Measurements from ENCODE around the gene OPHN1.
"Not testable (repeated sequence)": the region's sequence is repeated elsewhere in the genome, so short reads cannot be mapped to it uniquely, and the experiment has no call there.

Gene OPHN1

DNA sequence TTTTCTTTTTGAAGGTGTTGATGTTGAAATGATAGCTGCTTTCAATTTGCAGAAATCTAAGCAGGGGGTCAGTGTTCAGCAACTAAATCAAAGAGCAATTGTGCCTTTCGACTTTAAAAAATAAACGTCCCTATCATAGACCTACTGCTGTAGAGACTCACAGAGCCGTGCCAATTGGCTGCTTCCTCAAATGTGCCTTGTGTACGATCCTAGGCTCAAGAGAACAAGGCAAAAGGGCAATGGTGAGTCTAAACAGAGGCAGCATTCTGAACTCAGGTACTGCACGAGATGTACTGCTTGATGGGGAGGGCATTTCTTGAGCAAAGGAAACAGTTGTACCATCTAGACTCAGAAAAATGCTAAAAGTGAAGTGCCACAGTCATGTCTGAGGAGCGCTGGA, 29.8 kb downstream of the OPHN1 start:
- Histone ChIP-seq H3K9me3 (ENCODE audit: control insufficient read depth, insufficient read depth, low read length) (no peaks in the 10 kb centered on the region), H3K36me3 (ENCODE audit: control insufficient read depth, insufficient read depth, low read length) (no peaks in the 10 kb centered on the region), H3K4me3 (ENCODE audit: low read length) (no peak overlapping the region), H3K27me3 (ENCODE audit: control insufficient read depth, insufficient read depth, low read length) (no peaks in the 10 kb centered on the region), H3K4me1 (ENCODE audit: control insufficient read depth, insufficient read depth, low read length) (no peaks in the 10 kb centered on the region), H3K27ac (ENCODE audit: low read length) (no peak overlapping the region)
- no peak for DNase-seq (ENCODE audit: low read depth, low spot score)
- WGBS (ENCODE audit: insufficient coverage, insufficient read length), result no CpG with 5 or more reads among the region's 6 CpGs

- no peak overlapping the region for H3K4me3 ChIP-seq (ENCODE audit: low read length)
- H3K9me3 ChIP-seq (ENCODE audit: control insufficient read depth, insufficient read depth, low read length), result no peaks in the 10 kb centered on the region
- H3K27me3 ChIP-seq (ENCODE audit: control insufficient read depth, insufficient read depth, low read length), result no peaks in the 10 kb centered on the region
- WGBS (ENCODE audit: insufficient coverage, insufficient read length), result no CpG with 5 or more reads among the region's 2 CpGs
- no peak for DNase-seq (ENCODE audit: low read depth, low spot score)
- no peaks in the 10 kb centered on the region for H3K36me3 ChIP-seq (ENCODE audit: control insufficient read depth, insufficient read depth, low read length)
- no peak overlapping the region for H3K27ac ChIP-seq (ENCODE audit: low read length)
- no peaks in the 10 kb centered on the region for H3K4me1 ChIP-seq (ENCODE audit: control insufficient read depth, insufficient read depth, low read length)
Observed at GRCh38 chrX:68403038-68403437, 30.3 kb downstream of the OPHN1 start.

- H3K27me3 ChIP-seq (ENCODE audit: control insufficient read depth, insufficient read depth, low read length), result no peaks in the 10 kb centered on the region
- no peak overlapping the region for H3K27ac ChIP-seq (ENCODE audit: low read length)
- no peaks in the 10 kb centered on the region for H3K36me3 ChIP-seq (ENCODE audit: control insufficient read depth, insufficient read depth, low read length)
- H3K4me3 ChIP-seq (ENCODE audit: low read length), result no peak overlapping the region
- H3K4me1 ChIP-seq (ENCODE audit: control insufficient read depth, insufficient read depth, low read length), result no peaks in the 10 kb centered on the region
- no peak for DNase-seq (ENCODE audit: low read depth, low spot score)
- WGBS (ENCODE audit: insufficient coverage, insufficient read length), result no CpG with 5 or more reads among the region's 2 CpGs
- H3K9me3 ChIP-seq (ENCODE audit: control insufficient read depth, insufficient read depth, low read length), result no peaks in the 10 kb centered on the region
Observed at GRCh38 chrX:68402094-68402493, 31.2 kb downstream of the OPHN1 start.

DNA sequence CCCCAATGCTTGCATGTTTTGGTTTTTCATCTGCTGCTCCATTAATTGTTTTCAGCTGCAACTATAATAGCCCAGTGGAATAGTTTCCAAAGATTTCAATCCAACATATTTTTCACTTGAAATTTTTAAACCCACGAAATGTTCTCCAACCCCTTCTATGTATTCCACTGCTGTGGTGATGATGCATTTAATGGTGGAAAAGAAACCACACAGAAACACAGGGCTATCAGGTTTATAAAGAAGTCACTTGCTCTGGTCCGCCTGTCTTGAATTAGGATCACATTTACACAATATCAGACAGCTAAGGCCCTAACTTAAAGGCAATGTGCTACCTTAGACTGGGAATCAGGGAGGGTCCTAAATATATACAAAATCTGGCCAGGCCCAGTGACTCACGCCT, 35.0 kb downstream of the OPHN1 start:
- Histone ChIP-seq H3K27me3 (ENCODE audit: control insufficient read depth, insufficient read depth, low read length) (no peaks in the 10 kb centered on the region), H3K27ac (ENCODE audit: low read length) (no peak overlapping the region), H3K9me3 (ENCODE audit: control insufficient read depth, insufficient read depth, low read length) (no peaks in the 10 kb centered on the region), H3K4me1 (ENCODE audit: control insufficient read depth, insufficient read depth, low read length) (no peaks in the 10 kb centered on the region), H3K4me3 (ENCODE audit: low read length) (no peak overlapping the region), H3K36me3 (ENCODE audit: control insufficient read depth, insufficient read depth, low read length) (no peaks in the 10 kb centered on the region)
- DNase-seq (ENCODE audit: low read depth, low spot score), result no peak
- no CpG with 5 or more reads among the region's 3 CpGs for WGBS (ENCODE audit: insufficient coverage, insufficient read length)

GRCh38 chrX:68396953-68397352, 36.3 kb downstream of the OPHN1 start:
- Histone ChIP-seq H3K4me1 (ENCODE audit: control insufficient read depth, insufficient read depth, low read length) (no peaks in the 10 kb centered on the region), H3K27me3 (ENCODE audit: control insufficient read depth, insufficient read depth, low read length) (no peaks in the 10 kb centered on the region), H3K4me3 (ENCODE audit: low read length) (no peak overlapping the region), H3K9me3 (ENCODE audit: control insufficient read depth, insufficient read depth, low read length) (no peaks in the 10 kb centered on the region), H3K27ac (ENCODE audit: low read length) (no peak overlapping the region), H3K36me3 (ENCODE audit: control insufficient read depth, insufficient read depth, low read length) (no peaks in the 10 kb centered on the region)
- WGBS (ENCODE audit: insufficient coverage, insufficient read length), result no CpG with 5 or more reads among the region's 2 CpGs
- DNase-seq (ENCODE audit: low read depth, low spot score), result no peak

DNA sequence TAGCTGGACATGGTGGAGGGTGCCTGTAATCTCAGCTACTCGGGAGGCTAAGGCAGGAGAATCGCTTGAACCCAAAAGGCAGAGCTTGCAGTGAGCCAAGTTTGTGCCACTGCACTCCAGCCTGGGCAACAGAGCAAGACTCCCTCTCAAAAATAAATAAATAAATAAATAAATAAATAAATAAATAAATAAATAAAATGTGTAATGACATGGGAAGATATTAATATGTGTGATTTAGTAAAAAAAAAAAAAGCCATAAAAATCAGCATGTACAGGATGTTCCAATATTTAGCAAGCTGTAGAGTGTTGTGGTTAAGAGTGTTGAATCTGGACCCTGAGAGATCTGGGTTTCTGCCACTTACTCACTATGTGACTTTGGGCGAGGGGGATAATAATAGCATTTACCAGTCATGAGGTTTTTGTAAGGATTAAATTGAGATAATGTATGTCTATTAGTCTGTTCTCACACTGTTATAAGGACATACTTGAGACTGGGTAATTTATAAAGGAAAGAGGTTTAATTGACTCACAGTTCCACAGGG, 43.8 kb downstream of the OPHN1 start:
- WGBS (ENCODE audit: insufficient coverage, insufficient read length), result no CpG with 5 or more reads among the region's 3 CpGs

DNA sequence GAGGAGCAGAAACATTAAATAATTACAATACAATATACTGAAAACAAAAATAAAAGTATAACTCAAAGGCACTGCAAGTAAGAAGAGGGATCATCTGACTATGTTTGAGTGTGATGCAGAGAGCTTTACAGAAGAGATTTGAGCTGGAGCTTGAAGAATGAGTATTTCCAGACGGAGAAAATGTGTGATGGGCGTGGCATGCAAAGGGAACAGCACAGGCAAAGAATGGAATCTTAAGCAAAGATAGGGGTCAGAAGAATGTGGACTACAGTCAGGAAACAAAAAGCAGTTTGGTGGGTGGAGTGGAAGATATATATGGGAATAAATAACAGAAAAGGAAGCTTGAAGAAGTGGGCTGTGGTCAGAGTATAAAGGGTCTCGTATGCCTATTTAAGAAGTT, 45.5 kb downstream of the OPHN1 start:
- H3K4me3 ChIP-seq (ENCODE audit: low read length), result no peak overlapping the region
- no peaks in the 10 kb centered on the region for H3K4me1 ChIP-seq (ENCODE audit: control insufficient read depth, insufficient read depth, low read length)
- no peaks in the 10 kb centered on the region for H3K27me3 ChIP-seq (ENCODE audit: control insufficient read depth, insufficient read depth, low read length)
- no peaks in the 10 kb centered on the region for H3K36me3 ChIP-seq (ENCODE audit: control insufficient read depth, insufficient read depth, low read length)
- DNase-seq (ENCODE audit: low read depth, low spot score), result no peak
- no peak overlapping the region for H3K27ac ChIP-seq (ENCODE audit: low read length)
- no CpG with 5 or more reads among the region's 3 CpGs for WGBS (ENCODE audit: insufficient coverage, insufficient read length)
- no peaks in the 10 kb centered on the region for H3K9me3 ChIP-seq (ENCODE audit: control insufficient read depth, insufficient read depth, low read length)

More for the DNA sequence above, 43.8 kb downstream of the OPHN1 start:
- not testable (repeated sequence) for DNase-seq (ENCODE audit: low read depth, low spot score); H3K9me3 ChIP-seq (ENCODE audit: control insufficient read depth, insufficient read depth, low read length); H3K36me3 ChIP-seq (ENCODE audit: control insufficient read depth, insufficient read depth, low read length); H3K4me3 ChIP-seq (ENCODE audit: low read length); H3K27me3 ChIP-seq (ENCODE audit: control insufficient read depth, insufficient read depth, low read length); H3K27ac ChIP-seq (ENCODE audit: low read length); H3K4me1 ChIP-seq (ENCODE audit: control insufficient read depth, insufficient read depth, low read length)

DNA sequence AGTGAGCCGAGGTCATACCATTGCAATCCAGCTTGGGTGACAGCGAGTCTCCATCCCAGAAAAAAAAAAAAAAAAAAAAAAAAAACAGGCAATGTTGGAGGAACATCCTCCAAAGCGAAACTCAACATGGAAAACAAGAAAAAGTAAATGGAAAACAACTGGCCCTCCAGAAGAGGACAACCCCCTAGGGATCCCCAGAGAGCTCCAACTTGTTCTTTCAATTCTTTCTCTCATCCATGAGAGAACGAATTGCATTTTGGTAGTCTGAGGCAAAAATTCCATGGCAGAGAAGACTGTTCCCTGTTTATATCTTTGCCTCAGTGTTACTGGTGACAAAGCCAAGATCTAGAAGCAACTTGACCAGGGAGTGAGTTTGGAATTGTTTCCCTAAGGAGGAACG, 49.8 kb downstream of the OPHN1 start:
- Histone ChIP-seq H3K27ac (ENCODE audit: low read length) (no peak overlapping the region), H3K27me3 (ENCODE audit: control insufficient read depth, insufficient read depth, low read length) (no peaks in the 10 kb centered on the region), H3K4me3 (ENCODE audit: low read length) (no peak overlapping the region), H3K9me3 (ENCODE audit: control insufficient read depth, insufficient read depth, low read length) (no peaks in the 10 kb centered on the region), H3K4me1 (ENCODE audit: control insufficient read depth, insufficient read depth, low read length) (no peaks in the 10 kb centered on the region), H3K36me3 (ENCODE audit: control insufficient read depth, insufficient read depth, low read length) (no peaks in the 10 kb centered on the region)
- WGBS (ENCODE audit: insufficient coverage, insufficient read length), result no CpG with 5 or more reads among the region's 5 CpGs
- no peak for DNase-seq (ENCODE audit: low read depth, low spot score)

DNA sequence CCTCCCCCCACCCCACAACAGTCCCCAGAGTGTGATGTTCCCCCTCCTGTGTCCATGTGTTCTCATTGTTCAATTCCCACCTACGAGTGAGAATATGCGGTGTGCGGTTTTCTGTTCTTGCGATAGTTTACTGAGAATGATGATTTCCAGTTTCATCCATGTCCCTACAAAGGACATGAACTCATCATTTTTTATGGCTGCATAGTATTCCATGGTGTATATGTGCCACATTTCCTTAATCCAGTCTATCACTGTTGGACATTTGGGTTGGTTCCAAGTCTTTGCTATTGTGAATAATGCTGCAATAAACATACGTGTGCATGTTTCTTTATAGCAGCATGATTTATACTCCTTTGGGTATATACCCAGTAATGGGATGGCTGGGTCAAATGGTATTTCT, 55.7 kb downstream of the OPHN1 start:
- H3K4me3 ChIP-seq (ENCODE audit: low read length); H3K27me3 ChIP-seq (ENCODE audit: control insufficient read depth, insufficient read depth, low read length); DNase-seq (ENCODE audit: low read depth, low spot score); H3K9me3 ChIP-seq (ENCODE audit: control insufficient read depth, insufficient read depth, low read length); H3K27ac ChIP-seq (ENCODE audit: low read length); H3K36me3 ChIP-seq (ENCODE audit: control insufficient read depth, insufficient read depth, low read length); H3K4me1 ChIP-seq (ENCODE audit: control insufficient read depth, insufficient read depth, low read length): not testable (repeated sequence)
- WGBS (ENCODE audit: insufficient coverage, insufficient read length), result no CpG with 5 or more reads among the region's 5 CpGs

GRCh38 chrX:68376373-68376772, 56.9 kb downstream of the OPHN1 start:
- H3K27me3 ChIP-seq (ENCODE audit: control insufficient read depth, insufficient read depth, low read length), result no peaks in the 10 kb centered on the region
- no peaks in the 10 kb centered on the region for H3K9me3 ChIP-seq (ENCODE audit: control insufficient read depth, insufficient read depth, low read length)
- no peaks in the 10 kb centered on the region for H3K4me1 ChIP-seq (ENCODE audit: control insufficient read depth, insufficient read depth, low read length)
- no peak for DNase-seq (ENCODE audit: low read depth, low spot score)
- no peaks in the 10 kb centered on the region for H3K36me3 ChIP-seq (ENCODE audit: control insufficient read depth, insufficient read depth, low read length)
- no peak overlapping the region for H3K27ac ChIP-seq (ENCODE audit: low read length)
- H3K4me3 ChIP-seq (ENCODE audit: low read length), result no peak overlapping the region

DNA sequence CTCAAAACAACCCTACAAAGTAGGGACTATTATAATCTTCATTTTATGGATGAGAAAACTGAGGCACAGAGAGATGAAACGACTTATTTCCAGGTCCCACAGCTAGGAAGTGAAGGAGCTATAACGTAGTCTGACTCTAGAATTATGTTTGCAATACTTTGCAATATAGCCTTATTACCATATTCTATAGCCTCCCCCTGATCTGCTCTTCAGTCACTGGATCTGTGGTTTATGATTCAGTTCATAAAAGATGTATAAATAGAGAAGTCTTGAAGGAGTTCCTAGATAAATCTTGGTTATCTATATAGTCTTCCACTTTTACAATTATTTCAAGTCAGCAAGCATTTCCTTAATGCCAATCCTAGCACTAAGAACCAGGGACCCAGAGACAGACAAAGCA, 57.5 kb downstream of the OPHN1 start:
- Histone ChIP-seq H3K9me3 (ENCODE audit: control insufficient read depth, insufficient read depth, low read length) (no peaks in the 10 kb centered on the region), H3K4me3 (ENCODE audit: low read length) (no peak overlapping the region), H3K36me3 (ENCODE audit: control insufficient read depth, insufficient read depth, low read length) (no peaks in the 10 kb centered on the region), H3K4me1 (ENCODE audit: control insufficient read depth, insufficient read depth, low read length) (no peaks in the 10 kb centered on the region), H3K27me3 (ENCODE audit: control insufficient read depth, insufficient read depth, low read length) (no peaks in the 10 kb centered on the region), H3K27ac (ENCODE audit: low read length) (no peak overlapping the region)
- no peak for DNase-seq (ENCODE audit: low read depth, low spot score)
- no CpG with 5 or more reads among the region's 2 CpGs for WGBS (ENCODE audit: insufficient coverage, insufficient read length)

All from iPS DF 6.9 (cell line).